Esophagus muscularis mucosa (tissue), 4 donors: Measurements from ENCODE around the gene CASTOR1.

Experiments
- EP300 ChIP-seq: sonication (generic); formaldehyde crosslinking; IDR thresholded peaks from one replicate; pipeline ENCODE4 v1.6.1; 2017; ENCODE audit warnings: antibody characterized with exemption
- POLR2A ChIP-seq: fragments of 450-650 bp; IDR thresholded peaks from one replicate; pipeline ENCODE4 v1.6.1; 2017; ENCODE audit warnings: antibody characterized with exemption, moderate library complexity, mild to moderate bottlenecking, low read depth
- POLR2AphosphoS5 ChIP-seq, 2 donors: sonication (generic); formaldehyde crosslinking; IDR thresholded peaks; one replicate each; pipeline ENCODE4 v1.6.1; 2017; ENCODE audit warnings: antibody characterized with exemption in 2 of 2
- TF ChIP-seq, protein P1 (sequence below), 3 experiments: fragments of 200-600 bp in 2 of 3; fragments of 450-650 bp in 1 of 3; sonication (generic) in 2 of 3; IDR thresholded peaks; one replicate each; pipeline ENCODE4 v1.5.1; 2017 to 2019; ENCODE audit warnings: antibody characterized with exemption in 3 of 3, mild to moderate bottlenecking in 2 of 3, moderate library complexity in 1 of 3

DNA sequence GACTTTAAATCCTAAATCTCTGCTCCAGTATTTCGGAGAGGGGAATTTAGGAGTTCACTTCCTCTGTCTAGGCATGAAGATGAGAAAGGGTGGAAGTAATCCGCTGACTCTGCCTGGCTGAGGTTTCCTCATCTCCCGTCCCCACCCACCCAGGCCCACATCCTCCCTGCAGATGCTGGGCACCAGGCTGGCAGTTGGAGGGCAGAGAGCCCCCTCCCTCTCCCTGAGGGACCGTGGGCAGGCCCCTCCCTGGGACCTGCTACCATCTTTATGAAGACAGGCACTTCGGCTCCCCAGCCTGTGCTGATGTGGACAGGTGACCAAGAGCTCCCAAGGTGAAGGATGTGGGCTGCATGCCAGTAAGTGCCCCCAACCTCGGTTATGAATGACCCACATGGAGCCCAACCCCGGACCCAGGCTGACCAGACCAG is 6.7 kb downstream of the CASTOR1 start:
- no peak for TF ChIP-seq POLR2AphosphoS5 (IDR thresholded peaks at IDR 0.05)
- TF ChIP-seq, protein P1, sequence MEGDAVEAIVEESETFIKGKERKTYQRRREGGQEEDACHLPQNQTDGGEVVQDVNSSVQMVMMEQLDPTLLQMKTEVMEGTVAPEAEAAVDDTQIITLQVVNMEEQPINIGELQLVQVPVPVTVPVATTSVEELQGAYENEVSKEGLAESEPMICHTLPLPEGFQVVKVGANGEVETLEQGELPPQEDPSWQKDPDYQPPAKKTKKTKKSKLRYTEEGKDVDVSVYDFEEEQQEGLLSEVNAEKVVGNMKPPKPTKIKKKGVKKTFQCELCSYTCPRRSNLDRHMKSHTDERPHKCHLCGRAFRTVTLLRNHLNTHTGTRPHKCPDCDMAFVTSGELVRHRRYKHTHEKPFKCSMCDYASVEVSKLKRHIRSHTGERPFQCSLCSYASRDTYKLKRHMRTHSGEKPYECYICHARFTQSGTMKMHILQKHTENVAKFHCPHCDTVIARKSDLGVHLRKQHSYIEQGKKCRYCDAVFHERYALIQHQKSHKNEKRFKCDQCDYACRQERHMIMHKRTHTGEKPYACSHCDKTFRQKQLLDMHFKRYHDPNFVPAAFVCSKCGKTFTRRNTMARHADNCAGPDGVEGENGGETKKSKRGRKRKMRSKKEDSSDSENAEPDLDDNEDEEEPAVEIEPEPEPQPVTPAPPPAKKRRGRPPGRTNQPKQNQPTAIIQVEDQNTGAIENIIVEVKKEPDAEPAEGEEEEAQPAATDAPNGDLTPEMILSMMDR (IDR thresholded peaks at IDR 0.05): no peak
- no peak for TF ChIP-seq EP300
- no peak for TF ChIP-seq POLR2A
